HCT116 (cell line): ENCODE results near the gene C16orf95. TPM values are rescaled to one million over a fixed set of nuclear protein-coding genes. Genes with fewer than 3 reads are reported as not detected.

Source experiments
- ATAC-seq: fragments of 200-7000 bp; cut with Tn5 transposase; 2 replicates; pipeline ENCODE4 v1.9.1; 2020; ENCODE audit warnings: mild to moderate bottlenecking, moderate library complexity
- BruUV-seq: library from RNA; stranded (reverse); fragments of 400-500 nt; replicated peaks from 2 replicates; lab custom pipeline; 2021; lab: Mats Ljungman, UMichigan
- CTCF ChIA-PET: fragments of 300-600 bp; sonication (Branson Sonifier 250); formaldehyde crosslinking; loops from one replicate; lab custom pipeline; 2021; ENCODE audit warnings: antibody characterized with exemption; lab: Charles Lee
- POLR2A ChIA-PET: fragments of 300-600, 350-600 bp; sonication (Branson Sonifier 250); formaldehyde crosslinking; loops from one replicate; lab custom pipeline; 2021; ENCODE audit warnings: antibody characterized with exemption; lab: Charles Lee
- RAD21 ChIA-PET, 2 experiments: fragments of 300-600 bp; sonication (Branson Sonifier 250); formaldehyde crosslinking; loops; one replicate each; lab custom pipeline; 2023; ENCODE audit warnings: low total read pairs in 2 of 2; ENCODE audit not compliant: uncharacterized antibody in 2 of 2, unreplicated experiment in 2 of 2, low non-redundant PET in 1 of 2; lab: Charles Lee
- DNase-seq: peaks from one replicate; pipeline ENCODE4 v3.0.0-alpha.2; 2010; ENCODE audit warnings: low read depth, low spot score
- H2AFZ ChIP-seq: fragments of 200-600 bp; shearing (Covaris generic), sonication (generic); 2 replicates; pipeline ENCODE4 v1.6.1; 2017; ENCODE audit warnings: low read depth, mixed run types, mixed read lengths, antibody characterized with exemption, low read length; ENCODE audit not compliant: poor library complexity, severe bottlenecking
- H3K27ac ChIP-seq: 2 replicates; pipeline ENCODE4 v1.5.1; 2012; ENCODE audit warnings: low read depth, low read length
- H3K27me3 ChIP-seq: fragments of 200-600 bp; sonication (generic); 2 replicates; pipeline ENCODE4 v1.6.1; 2016; ENCODE audit warnings: mixed run types, low read length, mixed read lengths; ENCODE audit not compliant: insufficient read depth
- H3K36me3 ChIP-seq, 2 experiments: fragments of 200-500 bp in 1 of 2; fragments of 200-600 bp in 1 of 2; sonication (Bioruptor generic) in 1 of 2; sonication (generic) in 1 of 2; 2 replicates each; pipeline versions ENCODE4 v1.5.1 to v1.6.1; 2014 to 2016; ENCODE audit warnings: low read length in 2 of 2, inconsistent platforms in 1 of 2, mixed read lengths in 1 of 2, mixed run types in 1 of 2; ENCODE audit not compliant: insufficient read depth in 2 of 2, control insufficient read depth in 1 of 2
- H3K4me1 ChIP-seq, 2 experiments: fragments of 200-600 bp in 1 of 2; sonication (generic) in 1 of 2; 2 replicates each; pipeline versions ENCODE4 v1.5.1 to v1.6.1; 2012 to 2017; ENCODE audit warnings: low read length in 2 of 2, inconsistent platforms in 1 of 2, mild to moderate bottlenecking in 1 of 2, mixed read lengths in 1 of 2, mixed run types in 1 of 2, moderate library complexity in 1 of 2; ENCODE audit not compliant: insufficient read depth in 2 of 2, control insufficient read depth in 1 of 2
- H3K4me2 ChIP-seq: fragments of 200-600 bp; sonication (generic); 2 replicates; pipeline ENCODE4 v1.6.1; 2017; ENCODE audit warnings: mixed run types, low read length, mixed read lengths
- H3K4me3 ChIP-seq, 2 experiments: fragments of 200-600 bp in 1 of 2; sonication (generic) in 1 of 2; replicated peaks in 1 of 2; 2 replicates each; pipeline ENCODE4 v1.5.1; 2011 to 2016; ENCODE audit warnings: low read length in 2 of 2, control low read depth in 1 of 2, low read depth in 1 of 2, mild to moderate bottlenecking in 1 of 2, mixed read lengths in 1 of 2, mixed run types in 1 of 2
- H3K79me2 ChIP-seq: fragments of 200-600 bp; sonication (generic); 2 replicates; pipeline ENCODE4 v1.6.1; 2017; ENCODE audit warnings: mild to moderate bottlenecking, mixed run types, low read length, moderate library complexity, mixed read lengths; ENCODE audit not compliant: insufficient read depth
- H3K9ac ChIP-seq: fragments of 200-600 bp; sonication (generic); 2 replicates; pipeline ENCODE4 v1.6.1; 2016; ENCODE audit warnings: low read length, mixed read lengths
- H3K9me2 ChIP-seq: fragments of 200-600 bp; sonication (generic), shearing (Covaris generic); 2 replicates; pipeline ENCODE4 v1.6.1; 2017; ENCODE audit warnings: mixed run types, mild to moderate bottlenecking, moderate library complexity; ENCODE audit not compliant: insufficient read depth
- H3K9me3 ChIP-seq, 2 experiments: fragments of 200-500 bp in 1 of 2; fragments of 200-600 bp in 1 of 2; sonication (Bioruptor generic) in 1 of 2; sonication (generic) in 1 of 2; 2 replicates each; pipeline ENCODE4 v1.6.1; 2014 to 2017; ENCODE audit warnings: low read length in 2 of 2, mixed read lengths in 2 of 2, inconsistent platforms in 1 of 2, low read depth in 1 of 2, mild to moderate bottlenecking in 1 of 2, mixed run types in 1 of 2, moderate library complexity in 1 of 2; ENCODE audit not compliant: control insufficient read depth in 1 of 2, insufficient read depth in 1 of 2
- H4K20me1 ChIP-seq: fragments of 200-600 bp; sonication (generic), shearing (Covaris generic); 2 replicates; pipeline ENCODE4 v1.6.1; 2017; ENCODE audit warnings: mixed run types, mild to moderate bottlenecking, moderate library complexity; ENCODE audit not compliant: insufficient read depth
- CTCF ChIP-seq, 3 experiments: fragments of 200-600 bp in 1 of 3; sonication (generic) in 1 of 3; IDR thresholded peaks in 2 of 3; conservative IDR thresholded peaks in 1 of 3; 2 replicates each; pipeline ENCODE4 v1.5.1; 2012 to 2017; ENCODE audit warnings: low read depth in 2 of 3, low read length in 2 of 3, antibody characterized with exemption in 1 of 3, borderline replicate concordance in 1 of 3, control low read depth in 1 of 3, mild to moderate bottlenecking in 1 of 3, mixed read lengths in 1 of 3, mixed run types in 1 of 3, moderate library complexity in 1 of 3; ENCODE audit not compliant: insufficient read depth in 1 of 3
- SIN3A ChIP-seq: IDR thresholded peaks from 2 replicates; pipeline ENCODE4 v1.6.1; 2012; ENCODE audit warnings: low read depth
- intact Hi-C: fragments of 100-400 bp; cut with micrococcal nuclease; formaldehyde crosslinking; loops from 2 replicates; pipeline ENCODE4 v1.10.0; 2022
- total RNA-seq: library from RNA; stranded (reverse); gene quantifications from one replicate; pipeline ENCODE4 v1.2.1, GENCODE V29; 2021; ENCODE audit not compliant: unreplicated experiment

Gene C16orf95
- total RNA-seq, 1 experiment from 2014 or later, result 12.2 TPM

GRCh38 chr16:87324411-87325275 is 7.5 kb upstream of the C16orf95 start:
- no peak overlapping the region for H3K4me2 ChIP-seq
- CTCF ChIA-PET, result interaction anchor here (1.6 kb wide), 1 partner anchor 312 kb away, joined by 5 read pairs; no protein-coding TSS in a partner anchor
- H3K9me2 ChIP-seq, result no peaks in the 10 kb centered on the region
- no peak overlapping the region for H2AFZ ChIP-seq
- TF ChIP-seq CTCF (IDR thresholded peaks at IDR 0.05 in 2 of 3, conservative IDR thresholded peaks at IDR 0.05 in 1 of 3; ENCODE audit: borderline replicate concordance in 1 of 3, insufficient read depth in 1 of 3, low read depth in 2 of 3, low read length in 2 of 3), result peak in 2 of 3 experiments; percentile 91 to 94; a peak in 4 of 6 replicates
- no peak for TF ChIP-seq SIN3A
- peaks cover 0 to 5% of the 10 kb centered on the region in 2 experiments; a peak in 2 of 4 replicates for H3K4me1 ChIP-seq
- peaks cover 6% of the 10 kb centered on the region; the same call in 1 of the 2 replicates for H4K20me1 ChIP-seq
- no TSS peak for BruUV-seq
- POLR2A ChIA-PET, result no interaction called here
- intact Hi-C loops, result no loop called here
- H3K27me3 ChIP-seq, result no peaks in the 10 kb centered on the region
- H3K9me3 ChIP-seq, result no peaks in the 10 kb centered on the region
- ATAC-seq (peak; percentile 71), DNase-seq (no peak)
- RAD21 ChIA-PET, result interaction anchor here in 1 of 2 experiments (0.8 kb wide), 1 partner anchor 60 kb away, joined by 3 read pairs; no protein-coding TSS in a partner anchor
- H3K27ac ChIP-seq, result no peak overlapping the region
- H3K9ac ChIP-seq, result no peak overlapping the region
- no peak overlapping the region for H3K4me3 ChIP-seq
- no peaks in the 10 kb centered on the region for H3K79me2 ChIP-seq
- H3K36me3 ChIP-seq, result peaks cover 0 to under 1% of the 10 kb centered on the region in 2 experiments; a peak in 2 of 4 replicates
